HG03565 (cell line): ENCODE data around the gene SLC23A3.

Experiments used
- ATAC-seq: cut with Tn5 transposase; IDR thresholded peaks from one replicate; pipeline ENCODE4 v1.9.1; 2021; ENCODE audit warnings: mild to moderate bottlenecking, moderate library complexity; ENCODE audit not compliant: unreplicated experiment

Gene SLC23A3

GRCh38 chr2:219176818-219177551, 7.2 kb upstream of the SLC23A3 start, which contains the start of gene CNPPD1:
Gene CNPPD1, minus strand, starts transcription at chr2:219176925. Its CDS starts 97 bp downstream, at chr2:219176828.
- ATAC-seq: peak; percentile 47

DNA sequence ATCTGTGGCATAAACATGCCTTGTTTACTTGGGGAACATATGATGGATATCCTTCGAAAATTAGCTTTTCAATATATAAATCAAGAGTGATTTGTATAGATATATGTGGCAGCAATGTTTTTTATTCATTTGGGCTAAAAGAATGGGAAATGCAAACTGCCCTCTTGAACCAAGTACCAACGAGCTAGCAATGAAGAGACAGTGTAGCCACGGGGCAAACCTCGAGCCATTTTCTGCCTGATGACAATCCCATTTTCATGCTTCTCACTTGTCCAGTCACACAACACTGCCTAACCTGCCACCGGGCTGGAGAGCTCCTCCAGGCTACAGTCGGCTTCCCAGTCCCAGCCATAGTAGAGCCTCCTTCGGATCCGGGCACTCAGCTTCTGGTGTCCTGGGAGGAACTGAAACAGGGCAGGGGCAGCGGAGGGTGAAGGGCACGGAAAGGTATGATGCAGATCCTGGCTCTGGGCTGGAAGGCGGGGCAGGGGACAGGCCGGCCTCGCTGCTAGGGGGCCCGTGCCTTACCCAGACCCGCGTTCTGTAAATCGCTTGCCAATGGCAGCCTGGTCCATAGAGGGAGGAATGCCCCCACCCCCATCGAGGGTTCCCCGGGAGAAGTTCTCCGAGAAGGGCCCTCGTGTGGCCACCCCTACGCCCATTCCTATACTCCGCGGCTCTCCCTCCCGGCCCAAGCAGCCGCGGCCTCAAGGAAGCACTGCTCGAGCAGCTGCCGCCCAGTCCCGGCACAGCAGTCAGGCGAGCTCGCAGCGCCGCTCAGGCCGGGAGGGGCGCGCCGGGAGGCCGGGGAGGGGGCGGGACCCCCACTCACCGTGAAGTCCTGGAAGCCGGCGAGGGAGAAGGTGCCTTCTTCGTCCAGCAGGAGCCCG, 6.3 kb upstream of the SLC23A3 start:
- no peak for ATAC-seq

DNA sequence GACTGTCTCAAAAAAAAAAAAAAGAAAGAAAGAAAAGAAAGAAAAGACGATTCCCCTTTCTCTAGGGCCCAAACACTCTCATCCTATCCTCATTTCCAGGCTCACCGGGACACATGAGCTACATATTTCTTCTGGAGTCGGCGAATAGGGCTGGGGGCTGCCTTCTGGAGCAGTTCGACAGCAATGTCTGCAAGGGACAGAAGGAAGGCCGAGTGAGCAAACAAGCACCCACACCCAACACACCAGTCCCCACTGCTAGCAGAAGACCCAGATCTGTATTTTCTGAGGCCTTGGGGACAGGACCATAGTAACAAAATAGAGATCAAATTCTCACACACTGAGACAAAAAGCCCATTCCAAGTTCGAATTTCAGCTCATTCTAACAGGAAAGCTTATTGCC, 5.7 kb upstream of the SLC23A3 start:
- no peak for ATAC-seq

GRCh38 chr2:219174801-219175200, 5.0 kb upstream of the SLC23A3 start:
- ATAC-seq: no peak

DNA sequence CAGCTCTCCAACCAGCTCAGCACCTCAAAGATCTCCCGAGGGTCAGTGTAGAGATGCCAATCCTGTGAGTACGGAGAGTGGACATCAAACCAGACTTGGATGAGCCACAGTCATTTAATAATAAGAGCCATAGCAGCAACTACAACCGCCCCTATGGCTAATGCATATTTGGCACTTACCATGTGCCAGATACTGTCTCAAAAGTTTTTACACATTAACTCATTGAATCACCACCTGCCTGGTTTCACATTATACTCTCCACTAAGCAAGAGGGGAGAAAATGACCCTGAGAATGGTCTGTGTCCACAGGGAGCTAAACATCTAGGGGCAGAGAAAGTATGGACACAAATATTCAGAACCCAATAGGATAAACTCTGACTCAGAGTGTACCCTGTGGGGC, 4.3 kb upstream of the SLC23A3 start:
- no peak for ATAC-seq

DNA sequence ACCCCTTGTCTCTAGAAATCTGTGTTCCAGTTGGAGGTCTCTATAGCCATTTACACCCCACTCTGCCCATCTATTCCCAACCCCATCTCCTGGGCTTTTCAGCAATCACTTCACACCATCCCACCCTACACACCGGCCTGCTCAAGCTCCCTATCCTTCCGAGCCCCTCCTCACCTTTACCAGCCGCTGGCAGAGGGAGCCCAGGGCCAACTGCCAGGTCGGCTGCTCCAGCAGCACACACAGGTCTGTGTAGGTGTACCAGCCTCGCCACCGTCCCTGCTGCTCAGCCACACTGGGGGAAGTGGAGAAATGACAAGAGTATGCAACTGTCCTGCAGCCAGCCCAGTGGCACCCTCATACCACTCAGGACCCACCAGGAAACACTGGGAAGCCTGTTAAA, 3.3 kb upstream of the SLC23A3 start:
- ATAC-seq: no peak

GRCh38 chr2:219172231-219173154, 2.7 kb upstream of the SLC23A3 start:
- ATAC-seq: no peak

GRCh38 chr2:219171231-219171651, 1.4 kb upstream of the SLC23A3 start:
- ATAC-seq: no peak

- ATAC-seq: no peak
These were observed 897 bp downstream of the SLC23A3 start for GRCh38 chr2:219168932-219169331.

DNA sequence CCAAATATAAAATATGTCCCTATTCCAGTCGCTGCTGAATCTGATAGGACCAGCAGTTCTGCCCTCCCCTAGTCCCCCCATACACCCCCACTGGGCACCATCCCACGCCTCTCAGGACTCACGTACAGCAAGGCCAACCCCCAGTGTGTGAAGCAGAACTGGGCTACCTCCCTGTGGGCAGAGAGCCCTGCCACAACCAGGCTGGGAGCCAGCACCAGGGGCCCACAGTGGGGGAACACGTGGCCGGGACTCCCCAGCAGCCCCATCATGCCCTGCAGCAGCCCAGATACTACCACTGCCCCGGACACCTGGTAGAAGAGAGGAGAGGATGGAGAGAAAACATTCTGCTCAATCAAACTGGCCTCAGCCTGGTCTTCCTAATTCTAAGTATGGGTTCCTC, 1.3 kb downstream of the SLC23A3 start:
- no peak for ATAC-seq

- ATAC-seq: no peak
These were observed 1.8 kb downstream of the SLC23A3 start for GRCh38 chr2:219167997-219168396.

GRCh38 chr2:219165058-219165911, 4.5 kb downstream of the SLC23A3 start:
- no peak for ATAC-seq

DNA sequence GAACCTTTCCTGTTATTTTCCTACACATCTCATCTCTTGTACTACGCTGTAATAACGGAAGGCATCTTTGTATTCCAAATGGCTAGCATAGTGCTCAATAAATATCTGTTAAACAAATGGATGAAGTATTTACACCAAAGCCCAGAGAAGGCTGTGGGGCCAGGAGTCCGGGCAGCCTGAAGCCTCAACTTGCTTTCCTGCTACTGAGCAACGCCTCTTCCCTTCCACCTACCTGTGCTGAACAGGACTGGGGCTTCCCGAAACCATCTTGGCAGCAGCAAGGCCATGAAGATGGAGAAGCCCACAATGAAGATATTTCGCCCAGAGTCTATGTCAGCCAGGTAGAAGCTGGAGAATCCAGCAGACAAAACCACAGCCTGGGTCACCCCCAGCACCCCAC, 6.7 kb downstream of the SLC23A3 start:
- no peak for ATAC-seq

DNA sequence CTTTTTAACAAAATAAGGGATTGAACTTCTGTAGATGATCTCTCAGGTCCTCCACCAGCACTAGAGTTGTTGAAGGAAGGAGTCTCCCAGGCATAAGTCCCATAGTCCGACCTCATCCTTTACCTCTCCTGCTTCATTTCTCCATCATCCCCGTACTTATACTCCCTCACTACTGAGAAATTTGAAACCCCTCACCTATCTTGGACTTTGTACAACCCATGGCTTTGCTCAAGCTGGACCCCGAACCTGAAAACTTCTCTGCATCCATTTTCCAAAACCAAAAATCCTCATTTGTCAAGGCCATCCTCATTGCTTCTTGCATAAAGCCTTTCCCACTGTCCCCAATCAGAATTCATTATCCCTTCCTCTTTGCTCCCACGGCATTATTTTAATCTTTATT, 8.7 kb downstream of the SLC23A3 start:
- no peak for ATAC-seq

- peak; percentile 72 for ATAC-seq
These were observed 9.4 kb downstream of the SLC23A3 start, which contains the start of gene NHEJ1 for GRCh38 chr2:219160186-219161017. Gene NHEJ1, minus strand, starts transcription at chr2:219160815. Its CDS starts 2,453 bp downstream, at chr2:219158362.

- no peak for ATAC-seq
These were observed 10.1 kb downstream of the SLC23A3 start for GRCh38 chr2:219159771-219160185.

- ATAC-seq: no peak
These were observed 11.2 kb downstream of the SLC23A3 start for GRCh38 chr2:219158586-219158985.

DNA sequence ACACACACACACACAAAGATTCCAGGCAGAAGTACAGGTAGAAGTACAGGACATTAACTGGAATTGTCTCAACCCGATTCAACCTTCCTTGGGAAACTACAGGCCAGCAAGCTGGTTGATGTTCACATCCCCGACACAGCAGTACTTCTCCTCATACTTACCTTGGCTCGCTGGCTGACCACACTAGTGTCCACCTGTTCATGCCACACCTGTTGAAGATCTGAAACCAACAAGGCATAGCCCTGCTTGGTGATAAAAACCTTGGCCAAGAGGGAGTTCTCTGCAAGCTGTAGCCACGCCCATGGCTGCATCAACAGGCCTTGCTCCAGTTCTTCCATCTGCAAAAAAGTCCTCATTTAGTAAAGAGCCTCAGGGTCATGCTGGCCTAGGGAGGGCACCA, 11.8 kb downstream of the SLC23A3 start:
- no peak for ATAC-seq

DNA sequence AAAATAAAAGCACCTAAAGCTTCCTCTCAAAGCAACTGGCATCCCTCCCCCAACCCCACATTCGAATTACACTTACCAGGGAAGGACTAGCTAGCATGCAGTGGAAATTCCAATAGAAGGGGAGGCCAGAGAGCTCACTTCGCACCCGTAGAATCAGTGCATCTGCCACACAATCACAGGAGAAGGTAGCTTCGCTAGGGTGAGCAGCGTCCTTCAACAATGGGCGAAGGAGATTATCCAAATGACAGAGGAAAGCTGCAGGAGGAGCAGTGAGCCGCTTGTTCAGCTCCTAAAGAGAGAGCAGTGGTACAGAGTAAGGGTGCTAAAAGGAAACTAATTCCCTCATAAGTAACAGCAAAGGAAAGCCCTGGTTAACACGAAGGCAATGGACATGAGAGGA, 12.4 kb downstream of the SLC23A3 start:
- ATAC-seq: no peak
